ENCODE results near the gene DIP2C.

GRCh38 chr10:588246-589165, 101.0 kb downstream of the DIP2C start:
- TF ChIP-seq CTCF (IDR thresholded peaks at IDR 0.05) (no peak), POLR2A (IDR thresholded peaks at IDR 0.05) (no peak)
